BLaER1 (cell line): Measurements from ENCODE around the gene LAGE3.

ENCODE experiments used
- H3K27ac ChIP-seq: shearing (Covaris generic); formaldehyde crosslinking; 2 replicates; pipeline ENCODE4 v1.8.1; 2022
- H3K27me3 ChIP-seq: shearing (Covaris generic); formaldehyde crosslinking; 2 replicates; pipeline ENCODE4 v1.8.1; 2022
- H3K36me3 ChIP-seq: shearing (Covaris generic); formaldehyde crosslinking; 2 replicates; pipeline ENCODE4 v1.8.1; 2022
- H3K4me1 ChIP-seq: shearing (Covaris generic); formaldehyde crosslinking; 2 replicates; pipeline ENCODE4 v1.8.1; 2022
- H3K4me2 ChIP-seq: shearing (Covaris generic); formaldehyde crosslinking; 2 replicates; pipeline ENCODE4 v1.8.1; 2022
- H3K4me3 ChIP-seq: shearing (Covaris generic); formaldehyde crosslinking; 2 replicates; pipeline ENCODE4 v1.8.1; 2022
- H3K9ac ChIP-seq: shearing (Covaris generic); formaldehyde crosslinking; 2 replicates; pipeline ENCODE4 v1.8.1; 2022
- H3K9me3 ChIP-seq: shearing (Covaris generic); formaldehyde crosslinking; 2 replicates; pipeline ENCODE4 v1.8.1; 2022
- H4K20me1 ChIP-seq: shearing (Covaris generic); formaldehyde crosslinking; 2 replicates; pipeline ENCODE4 v1.8.1; 2022
- Cebpa-rat ChIP-seq: shearing (Covaris generic); IDR thresholded peaks from 2 replicates; pipeline ENCODE4 v1.8.1; 2022

Gene LAGE3

DNA sequence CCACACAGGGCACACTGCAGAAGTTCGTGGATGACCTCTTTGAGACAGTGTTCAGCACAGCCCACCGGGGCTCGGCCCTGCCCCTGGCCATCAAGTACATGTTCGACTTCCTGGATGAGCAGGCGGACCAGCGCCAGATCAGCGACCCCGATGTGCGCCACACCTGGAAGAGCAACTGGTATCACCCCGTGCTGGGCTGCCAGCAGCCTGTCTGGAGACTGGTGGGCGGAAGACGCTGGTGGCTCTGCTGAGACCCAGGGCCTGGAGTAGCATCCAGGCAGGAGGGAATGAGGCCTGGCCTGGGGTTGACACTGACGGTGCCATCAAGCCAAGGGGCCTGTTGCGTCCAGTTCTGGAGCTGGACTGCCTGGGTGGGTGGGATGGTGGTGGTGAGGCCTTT lies 8.6 kb downstream of the LAGE3 start:
- peaks cover 79% of the 10 kb centered on the region for H3K36me3 ChIP-seq
- peaks cover 32% of the 10 kb centered on the region for H3K9me3 ChIP-seq

DNA sequence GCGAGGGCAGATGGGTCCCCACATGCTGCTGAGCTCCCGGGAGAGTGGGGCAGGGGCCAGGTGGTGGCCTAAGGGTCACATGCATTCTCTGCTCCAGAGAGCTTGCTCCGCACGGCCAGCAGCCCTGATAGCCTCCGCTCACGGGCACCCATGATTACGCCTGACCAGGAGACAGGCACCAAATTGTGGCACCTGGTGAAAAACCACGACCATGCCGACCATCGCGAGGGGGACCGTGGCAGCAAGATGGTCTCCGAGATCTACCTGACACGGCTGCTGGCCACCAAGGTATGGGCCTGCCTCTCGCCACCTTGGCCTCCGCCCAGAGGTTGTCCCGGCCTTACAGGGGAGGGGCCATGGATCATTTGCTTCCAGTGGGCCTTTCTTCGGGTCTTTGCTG lies 9.2 kb downstream of the LAGE3 start:
- Histone ChIP-seq H3K36me3 (peaks cover 85% of the 10 kb centered on the region), H4K20me1 (peaks cover 24% of the 10 kb centered on the region; the same call in 1 of the 2 replicates), H3K4me2 (no peak overlapping the region), H3K9me3 (peaks cover 32% of the 10 kb centered on the region), H3K27me3 (no peaks in the 10 kb centered on the region), H3K4me1 (no peaks in the 10 kb centered on the region), H3K27ac (no peak overlapping the region), H3K4me3 (no peak overlapping the region), H3K9ac (no peak overlapping the region)
- no peak for TF ChIP-seq Cebpa-rat

More for the DNA sequence above, 8.6 kb downstream of the LAGE3 start:
- no peak overlapping the region for H3K9ac ChIP-seq
- no peaks in the 10 kb centered on the region; the same call in 1 of the 2 replicates for H3K27me3 ChIP-seq
- H3K4me3 ChIP-seq = no peak overlapping the region
- peaks cover 18% of the 10 kb centered on the region; the same call in 1 of the 2 replicates for H4K20me1 ChIP-seq
- H3K4me1 ChIP-seq = no peaks in the 10 kb centered on the region
- no peak overlapping the region for H3K27ac ChIP-seq
- no peak for TF ChIP-seq Cebpa-rat
- no peak overlapping the region for H3K4me2 ChIP-seq

DNA sequence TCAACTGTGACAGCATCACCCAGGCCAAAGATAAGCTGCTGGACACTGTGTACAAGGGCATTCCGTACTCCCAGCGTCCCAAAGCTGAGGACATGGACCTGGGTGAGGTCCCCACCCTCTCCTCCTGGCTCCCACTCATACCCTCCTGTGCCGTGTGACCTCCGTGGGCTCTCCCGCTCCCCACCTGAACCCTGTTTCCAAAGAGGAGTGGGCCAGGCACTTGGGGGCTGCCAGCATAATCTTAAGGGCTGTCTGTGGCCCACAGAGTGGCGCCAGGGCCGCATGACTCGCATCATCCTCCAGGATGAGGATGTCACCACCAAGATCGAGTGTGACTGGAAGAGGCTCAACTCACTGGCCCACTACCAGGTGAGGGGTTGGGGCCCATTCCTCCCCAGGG lies 10.0 kb downstream of the LAGE3 start:
- no peak for TF ChIP-seq Cebpa-rat
- H3K4me3 ChIP-seq = no peak overlapping the region
- H3K9me3 ChIP-seq = peaks cover 33% of the 10 kb centered on the region
- H4K20me1 ChIP-seq = peaks cover 31% of the 10 kb centered on the region; the same call in 1 of the 2 replicates
- H3K27ac ChIP-seq = no peak overlapping the region
- no peak overlapping the region for H3K9ac ChIP-seq
- H3K4me2 ChIP-seq = no peak overlapping the region
- H3K36me3 ChIP-seq = peaks cover 92% of the 10 kb centered on the region
- H3K27me3 ChIP-seq = no peaks in the 10 kb centered on the region
- H3K4me1 ChIP-seq = no peaks in the 10 kb centered on the region

DNA sequence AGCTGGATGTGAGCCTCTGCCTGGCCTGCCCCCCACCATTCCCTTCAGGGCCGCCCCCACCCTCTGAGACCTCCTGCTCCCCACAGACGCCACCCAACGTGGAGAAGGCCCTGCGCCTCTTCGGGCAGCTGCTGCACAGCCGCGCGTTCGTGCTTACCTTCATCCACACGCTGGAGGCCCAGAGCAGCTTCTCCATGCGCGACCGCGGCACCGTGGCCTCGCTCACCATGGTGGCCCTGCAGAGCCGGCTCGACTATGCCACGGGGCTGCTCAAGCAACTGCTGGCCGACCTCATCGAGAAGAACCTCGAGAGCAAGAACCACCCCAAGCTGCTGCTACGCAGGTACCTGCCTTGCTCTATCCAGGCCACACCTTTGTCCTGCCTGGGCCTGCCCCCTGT lies 10.9 kb downstream of the LAGE3 start:
- no peak overlapping the region for H3K27ac ChIP-seq
- peaks cover 30% of the 10 kb centered on the region; the same call in 1 of the 2 replicates for H4K20me1 ChIP-seq
- H3K4me2 ChIP-seq = no peak overlapping the region
- no peaks in the 10 kb centered on the region for H3K4me1 ChIP-seq
- no peak overlapping the region for H3K9ac ChIP-seq
- no peak for TF ChIP-seq Cebpa-rat
- H3K36me3 ChIP-seq = peaks cover 95% of the 10 kb centered on the region
- H3K4me3 ChIP-seq = no peak overlapping the region
- no peaks in the 10 kb centered on the region for H3K27me3 ChIP-seq
- peaks cover 36% of the 10 kb centered on the region for H3K9me3 ChIP-seq

DNA sequence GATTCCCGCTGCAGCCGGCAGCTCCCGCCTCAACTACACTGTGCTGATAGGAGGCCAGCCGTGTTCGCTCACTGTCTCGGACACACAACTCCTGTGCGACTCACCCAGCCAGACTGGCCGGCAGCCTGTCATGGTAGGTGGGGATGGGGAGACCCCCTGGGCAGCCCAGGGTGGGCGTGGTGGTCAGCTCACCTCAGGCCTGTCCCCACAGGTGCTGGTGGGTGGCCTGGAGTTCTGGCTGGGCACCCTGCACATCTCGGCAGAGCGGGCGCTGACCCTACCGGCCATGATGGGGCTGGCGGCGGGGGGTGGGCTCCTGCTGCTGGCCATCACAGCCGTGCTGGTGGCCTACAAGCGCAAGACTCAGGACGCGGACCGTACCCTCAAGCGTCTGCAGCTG lies 11.5 kb downstream of the LAGE3 start:
- H3K27ac ChIP-seq = no peak overlapping the region
- H3K9ac ChIP-seq = no peak overlapping the region
- peaks cover 32% of the 10 kb centered on the region for H4K20me1 ChIP-seq
- H3K4me1 ChIP-seq = no peaks in the 10 kb centered on the region
- H3K4me2 ChIP-seq = no peak overlapping the region
- no peak for TF ChIP-seq Cebpa-rat
- H3K27me3 ChIP-seq = no peaks in the 10 kb centered on the region
- no peak overlapping the region for H3K4me3 ChIP-seq
- peaks cover 96% of the 10 kb centered on the region for H3K36me3 ChIP-seq
- H3K9me3 ChIP-seq = peaks cover 36% of the 10 kb centered on the region

DNA sequence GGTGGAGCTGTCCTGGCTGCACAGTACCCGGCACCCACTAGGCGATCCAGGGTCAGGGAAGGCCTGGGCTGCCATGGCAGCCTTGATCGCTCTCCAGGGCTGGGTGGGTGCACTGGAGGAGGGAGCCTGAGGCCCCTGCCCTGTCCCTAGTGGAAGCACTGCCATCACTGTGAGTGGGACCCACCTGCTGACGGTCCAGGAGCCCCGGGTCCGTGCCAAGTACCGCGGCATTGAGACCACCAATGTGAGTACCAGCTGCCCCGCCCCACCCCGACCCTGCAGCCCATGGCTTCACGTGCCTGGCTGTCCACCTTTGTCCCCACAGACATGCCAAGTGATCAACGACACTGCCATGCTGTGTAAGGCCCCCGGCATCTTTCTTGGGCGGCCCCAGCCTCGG lies 12.2 kb downstream of the LAGE3 start:
- Histone ChIP-seq H3K4me1 (no peaks in the 10 kb centered on the region), H3K27ac (no peak overlapping the region), H3K4me2 (no peak overlapping the region), H3K27me3 (no peaks in the 10 kb centered on the region), H3K9ac (no peak overlapping the region), H3K36me3 (peaks cover 96% of the 10 kb centered on the region), H3K9me3 (peaks cover 36% of the 10 kb centered on the region), H3K4me3 (no peak overlapping the region), H4K20me1 (peaks cover 39% of the 10 kb centered on the region)
- no peak for TF ChIP-seq Cebpa-rat

DNA sequence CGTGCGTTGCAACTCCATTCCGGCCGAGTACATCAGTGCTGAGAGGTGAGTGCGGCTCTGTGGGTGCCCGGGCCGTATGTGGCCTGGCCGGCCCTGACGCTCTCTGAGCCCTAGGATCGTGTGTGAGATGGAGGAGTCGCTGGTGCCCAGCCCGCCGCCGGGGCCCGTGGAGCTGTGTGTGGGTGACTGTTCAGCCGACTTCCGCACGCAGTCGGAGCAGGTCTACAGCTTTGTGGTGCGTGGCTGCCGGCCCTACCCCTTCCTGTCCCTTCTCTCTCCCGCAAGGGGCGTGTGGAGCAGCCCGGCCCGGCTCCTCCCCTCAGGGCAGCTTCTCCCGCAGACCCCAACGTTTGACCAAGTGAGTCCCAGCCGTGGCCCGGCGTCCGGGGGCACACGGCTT lies 13.0 kb downstream of the LAGE3 start:
- H3K9me3 ChIP-seq = peaks cover 36% of the 10 kb centered on the region
- no peak overlapping the region for H3K4me2 ChIP-seq
- peaks cover 5% of the 10 kb centered on the region; the same call in 1 of the 2 replicates for H3K27me3 ChIP-seq
- H4K20me1 ChIP-seq = peaks cover 48% of the 10 kb centered on the region
- TF ChIP-seq Cebpa-rat = no peak
- H3K9ac ChIP-seq = no peak overlapping the region
- no peak overlapping the region for H3K4me3 ChIP-seq
- H3K4me1 ChIP-seq = no peaks in the 10 kb centered on the region
- no peak overlapping the region for H3K27ac ChIP-seq
- H3K36me3 ChIP-seq = peaks cover 96% of the 10 kb centered on the region

DNA sequence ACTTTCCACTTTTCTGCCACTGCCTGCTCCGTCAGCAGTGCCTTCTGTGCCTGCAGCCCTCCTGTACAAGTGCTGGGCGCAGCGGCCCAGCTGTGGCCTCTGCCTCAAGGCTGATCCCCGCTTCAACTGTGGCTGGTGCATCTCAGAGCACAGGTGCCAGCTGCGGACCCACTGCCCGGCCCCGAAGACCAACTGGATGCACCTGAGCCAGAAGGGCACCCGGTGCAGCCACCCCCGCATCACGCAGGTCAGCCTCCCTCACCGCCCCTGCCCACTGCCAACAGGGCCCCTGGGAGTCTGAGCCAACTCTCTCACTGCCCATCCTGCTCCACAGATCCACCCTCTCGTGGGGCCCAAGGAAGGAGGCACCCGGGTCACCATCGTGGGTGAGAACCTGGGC lies 13.5 kb downstream of the LAGE3 start:
- peaks cover 1% of the 10 kb centered on the region; the same call in 1 of the 2 replicates for H3K4me1 ChIP-seq
- H3K4me2 ChIP-seq = no peak overlapping the region
- H3K27me3 ChIP-seq = peaks cover 5% of the 10 kb centered on the region; the same call in 1 of the 2 replicates
- H3K9me3 ChIP-seq = peaks cover 36% of the 10 kb centered on the region
- peaks cover 52% of the 10 kb centered on the region for H4K20me1 ChIP-seq
- no peak overlapping the region for H3K27ac ChIP-seq
- no peak overlapping the region for H3K4me3 ChIP-seq
- no peak for TF ChIP-seq Cebpa-rat
- H3K9ac ChIP-seq = no peak overlapping the region
- H3K36me3 ChIP-seq = peaks cover 96% of the 10 kb centered on the region

DNA sequence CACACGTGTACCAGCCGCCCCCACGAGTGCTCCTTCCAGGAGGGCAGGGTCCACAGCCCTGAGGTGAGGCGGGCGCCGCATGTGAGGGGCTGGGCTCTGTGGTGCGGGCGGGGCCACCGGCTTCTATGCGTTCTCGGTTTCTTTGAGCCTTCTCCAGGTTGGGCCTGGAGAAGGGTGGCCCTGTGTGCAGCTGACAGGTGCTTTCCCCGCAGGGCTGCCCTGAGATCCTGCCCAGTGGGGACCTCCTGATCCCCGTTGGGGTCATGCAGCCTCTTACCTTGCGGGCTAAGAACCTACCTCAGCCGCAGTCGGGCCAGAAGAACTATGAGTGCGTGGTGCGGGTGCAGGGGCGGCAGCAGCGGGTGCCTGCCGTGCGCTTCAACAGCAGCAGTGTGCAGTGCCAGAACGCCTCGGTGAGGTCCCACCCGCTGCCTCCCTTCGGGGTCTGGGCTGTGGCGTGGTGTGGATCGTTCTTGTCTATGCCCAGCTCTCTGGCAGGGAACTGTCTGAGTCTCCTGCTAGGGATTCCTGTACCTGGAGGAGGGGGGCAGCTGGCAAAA lies 14.2 kb downstream of the LAGE3 start:
- peaks cover 5% of the 10 kb centered on the region; the same call in 1 of the 2 replicates for H3K27me3 ChIP-seq
- TF ChIP-seq Cebpa-rat = no peak
- peaks cover 31% of the 10 kb centered on the region for H3K9me3 ChIP-seq
- no peak overlapping the region for H3K4me2 ChIP-seq
- H3K36me3 ChIP-seq = peaks cover 94% of the 10 kb centered on the region
- peaks cover 59% of the 10 kb centered on the region for H4K20me1 ChIP-seq
- no peak overlapping the region for H3K4me3 ChIP-seq
- H3K9ac ChIP-seq = no peak overlapping the region
- H3K27ac ChIP-seq = no peak overlapping the region
- H3K4me1 ChIP-seq = peaks cover 9% of the 10 kb centered on the region

DNA sequence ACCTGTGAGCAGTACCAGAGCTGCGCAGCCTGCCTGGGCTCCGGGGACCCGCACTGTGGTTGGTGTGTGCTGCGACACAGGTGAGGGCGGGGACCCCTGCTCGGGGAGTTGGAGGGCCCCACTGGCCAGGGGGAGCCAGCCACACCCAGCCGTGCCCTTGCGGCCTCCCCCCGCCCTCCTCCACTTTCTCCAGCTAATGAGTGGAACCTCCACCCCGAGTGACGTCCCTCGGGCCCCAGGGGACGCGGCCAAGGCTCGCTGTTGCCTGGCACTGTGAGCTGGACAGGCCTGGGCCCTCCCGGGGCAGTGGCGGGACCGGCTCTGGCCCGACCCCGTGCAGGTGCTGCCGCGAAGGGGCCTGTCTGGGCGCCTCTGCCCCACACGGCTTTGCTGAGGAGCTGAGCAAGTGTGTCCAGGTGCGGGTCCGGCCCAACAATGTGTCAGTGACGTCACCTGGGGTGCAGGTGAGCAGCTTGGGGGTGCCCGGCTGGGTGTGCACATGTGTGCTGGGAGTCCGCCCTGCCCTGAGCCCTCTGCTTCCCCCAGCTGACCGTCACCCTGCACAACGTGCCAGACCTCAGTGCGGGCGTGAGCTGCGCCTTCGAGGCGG lies 15.4 kb downstream of the LAGE3 start:
- no peak overlapping the region for H3K4me2 ChIP-seq
- H3K36me3 ChIP-seq = peaks cover 82% of the 10 kb centered on the region
- H3K9me3 ChIP-seq = peaks cover 26% of the 10 kb centered on the region
- H3K4me1 ChIP-seq = peaks cover 16% of the 10 kb centered on the region
- TF ChIP-seq Cebpa-rat = no peak
- H4K20me1 ChIP-seq = peaks cover 65% of the 10 kb centered on the region
- H3K27me3 ChIP-seq = peaks cover 5% of the 10 kb centered on the region; the same call in 1 of the 2 replicates
- no peak overlapping the region for H3K4me3 ChIP-seq
- no peak overlapping the region for H3K9ac ChIP-seq
- H3K27ac ChIP-seq = no peak overlapping the region
